Activated CD4-positive, CD25-positive, alpha-beta regulatory T cell treated with anti-CD3 and anti-CD28 coated beads, Interleukin-2, amount 50 U/mL, for 16 hours (primary cell): Measurements from ENCODE around the gene CSNK2A1.

Source experiments
- DNase-seq: peaks from one replicate; pipeline ENCODE4 v3.0.0-alpha.2; 2020; ENCODE audit warnings: low read depth, low spot score

The CSNK2A1 gene

GRCh38 chr20:430091-430999 lies 113.2 kb downstream of the CSNK2A1 start:
- DNase-seq, result no peak

DNA sequence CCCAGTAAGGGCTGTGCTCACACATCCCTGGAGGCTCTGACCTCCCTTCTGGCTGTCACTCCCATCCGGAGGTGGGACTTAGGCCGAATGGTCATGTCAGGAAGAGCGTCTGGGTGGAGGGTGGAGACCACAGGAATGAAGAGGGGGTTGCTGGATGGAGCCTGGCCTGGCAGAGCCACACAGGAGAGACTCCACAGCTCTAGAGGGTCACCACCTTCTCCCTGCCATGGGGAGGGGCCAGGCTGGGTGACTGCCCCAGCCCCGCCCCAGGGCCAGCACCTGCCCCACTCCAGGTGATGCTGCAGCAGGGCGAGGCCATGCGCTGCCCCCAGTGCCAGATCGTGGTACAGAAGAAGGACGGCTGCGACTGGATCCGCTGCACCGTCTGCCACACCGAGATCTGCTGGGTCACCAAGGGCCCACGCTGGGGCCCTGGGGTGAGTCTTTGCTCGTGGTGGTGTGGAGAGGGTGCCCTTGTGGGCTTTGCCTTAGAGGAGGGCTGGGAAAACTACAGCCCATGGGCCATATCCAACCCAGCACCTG lies 114.9 kb downstream of the CSNK2A1 start:
- DNase-seq, result no peak

DNA sequence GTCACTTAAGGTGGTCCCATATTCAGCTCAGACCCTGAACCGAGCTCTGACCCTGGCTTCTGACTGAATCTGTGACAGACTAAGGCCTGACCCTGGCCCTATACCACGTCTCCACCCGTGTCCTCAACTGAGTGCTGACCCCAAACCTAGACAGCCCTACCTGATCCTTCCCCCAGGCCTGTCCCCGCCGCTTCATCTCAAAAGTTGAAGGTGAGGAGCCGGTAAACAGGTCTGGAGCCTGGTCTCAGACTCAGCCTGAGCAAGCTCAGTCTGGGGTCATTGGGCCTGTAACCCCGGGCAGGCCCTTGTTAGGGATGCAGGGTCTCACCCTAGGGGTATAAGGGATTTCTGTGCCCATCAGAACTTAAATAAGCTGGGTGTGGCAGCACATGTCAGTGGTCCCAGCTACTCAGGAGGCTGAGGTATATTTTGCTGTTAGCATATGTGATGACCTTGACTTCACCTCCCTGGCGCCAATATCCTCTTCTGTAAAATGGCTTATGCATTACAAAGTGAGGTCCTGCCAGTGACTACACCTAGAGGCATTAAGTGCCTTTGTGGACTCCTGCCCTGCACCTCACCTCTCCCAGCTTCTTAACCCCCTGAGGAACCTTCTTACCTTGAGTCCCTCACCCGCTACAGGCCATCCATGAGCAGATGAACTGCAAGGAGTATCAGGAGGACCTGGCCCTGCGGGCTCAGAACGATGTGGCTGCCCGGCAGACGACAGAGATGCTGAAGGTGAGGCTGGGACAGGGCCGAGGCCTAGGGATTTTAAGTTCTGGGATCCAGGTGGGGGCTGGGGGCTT lies 115.5 kb downstream of the CSNK2A1 start:
- no peak for DNase-seq

DNA sequence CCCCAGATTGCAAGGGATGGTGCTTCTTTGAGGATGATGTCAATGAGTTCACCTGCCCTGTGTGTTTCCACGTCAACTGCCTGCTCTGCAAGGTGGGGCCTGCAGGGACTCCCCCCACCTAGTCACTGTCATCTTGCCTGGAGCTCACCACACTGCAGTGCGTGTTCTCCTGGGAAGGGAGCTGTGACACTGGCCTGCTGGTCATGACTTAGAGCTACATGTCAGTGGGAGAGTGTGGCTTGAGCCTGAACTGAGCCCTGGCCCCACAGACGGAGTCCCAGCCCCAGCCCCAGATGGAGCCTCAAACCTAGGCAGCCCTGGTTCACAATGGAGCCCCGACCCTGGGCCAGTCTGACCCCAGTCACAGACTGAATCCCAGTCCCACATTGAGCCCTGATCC lies 116.2 kb downstream of the CSNK2A1 start:
- no peak for DNase-seq

DNA sequence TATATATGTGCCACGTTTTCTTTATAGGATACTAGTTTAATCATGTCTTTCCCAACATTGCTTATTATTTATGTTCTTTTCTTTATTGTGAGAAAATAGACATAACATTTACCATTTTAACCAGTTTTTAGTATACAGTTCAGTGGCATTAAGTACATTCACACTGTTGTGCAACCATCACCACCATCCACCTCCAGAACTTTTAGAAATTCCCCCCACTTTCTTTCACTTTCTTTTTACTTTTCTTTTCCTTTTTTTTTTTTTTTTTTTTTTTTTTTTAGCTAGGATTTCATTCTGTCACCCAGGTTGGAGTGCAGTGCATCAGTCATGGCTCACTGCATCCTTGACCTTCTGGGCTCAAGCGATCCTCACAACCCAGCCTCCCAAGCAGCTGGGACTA lies 117.0 kb downstream of the CSNK2A1 start:
- DNase-seq, result no peak
